ENCODE data around the gene SNX33. TPM values are rescaled to one million over a fixed set of nuclear protein-coding genes. Genes with fewer than 3 reads are reported as not detected.
A peak's percentile ranks its signal among the peaks of the same experiment; 100 is the strongest.

Gene SNX33
- total and polyA plus RNA-seq, 2 of the 13 experiments (the other 11 are each of a cell fraction or from before 2014, with no cell fraction given): 11.0 to 11.6 TPM

DNA sequence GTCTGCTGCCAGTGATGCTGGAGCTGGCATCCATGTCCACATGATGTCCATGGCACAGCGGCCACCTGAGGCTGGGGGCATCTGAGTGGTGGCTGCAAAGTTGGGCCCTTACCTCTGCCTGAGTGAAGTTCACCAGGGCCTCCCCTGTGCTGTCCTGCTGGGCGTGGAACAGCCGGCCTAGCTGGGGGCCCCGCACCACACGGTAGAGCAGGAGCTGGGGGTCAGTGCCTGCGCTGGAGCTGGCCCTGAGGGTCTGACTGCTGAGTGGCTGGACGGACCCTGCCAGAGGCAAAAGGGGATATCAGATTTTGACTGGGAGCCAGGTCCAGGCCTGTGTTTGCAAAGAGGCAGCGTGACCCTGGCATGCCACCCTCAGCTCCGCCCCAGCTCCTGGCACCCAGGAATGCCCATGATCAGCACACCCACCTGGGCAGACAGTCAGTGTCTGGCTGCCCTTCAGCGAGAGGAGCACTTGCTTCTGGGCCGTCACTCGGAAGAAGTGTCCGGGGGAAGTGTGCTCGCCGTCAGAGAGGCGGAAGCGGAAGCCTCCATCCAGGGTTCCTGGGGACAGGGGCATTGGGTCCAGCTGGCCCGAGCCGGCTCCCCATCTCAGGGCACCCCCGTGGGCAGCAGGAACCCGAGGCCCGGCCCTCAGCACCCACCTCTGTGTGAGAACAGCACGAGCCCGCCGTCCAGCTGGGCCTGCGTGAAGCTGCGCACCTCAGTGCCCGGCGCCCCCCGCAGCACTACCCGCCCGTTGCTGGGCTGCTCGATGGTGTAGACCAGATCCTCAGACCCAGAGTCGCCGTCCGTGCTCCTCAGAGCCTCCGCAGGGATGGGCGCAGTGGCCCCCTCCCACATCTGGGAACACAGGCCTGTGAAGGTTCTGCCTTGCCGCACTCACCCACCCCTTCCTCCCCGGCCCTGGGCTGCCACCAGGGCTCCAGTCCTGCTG is 34.7 kb downstream of the SNX33 start:
- WGBS (ENCODE audit: low lambda C conversion rate): 77% methylated on average over 18 of the region's 40 CpGs
- no peaks in the 10 kb centered on the region for H4K20me1 ChIP-seq (ENCODE audit: insufficient read depth, low read length)
- no peak overlapping the region for H3K4me2 ChIP-seq (ENCODE audit: low read depth, low read length)
- ChIA-PET POLR2A (interaction anchor here (1.4 kb wide), 2 partner anchors 35 to 43 kb away, joined by 4 to 5 read pairs; partner anchors contain the start of genes IMP3 and SNX33), CTCF (ENCODE audit: low intra/inter-chr PET ratio, low total read pairs) (interaction anchor here (1.5 kb wide), 2 partner anchors 42 to 44 kb away, joined by 6 to 11 read pairs; partner anchors contain the start of gene IMP3)
- peaks cover 2 to 33% of the 10 kb centered on the region in 2 experiments for H3K27me3 ChIP-seq (ENCODE audit: control insufficient read depth in 1 of 2, insufficient read depth in 2 of 2, low read length in 2 of 2)
- in situ Hi-C loops (cut with HindIII; ENCODE audit: extremely low pct_ligation_motif_present, low pct_unique_long_range_greater_than_20kb) (loop anchor here (5.0 to 10.0 kb wide), 2 partner anchors 35 to 122 kb away; partner anchors contain the start of gene SNX33), intact Hi-C loops (cut with micrococcal nuclease; ENCODE audit: unreplicated experiment) (loop anchor here (1.0 to 10.0 kb wide), 3 partner anchors 34 to 318 kb away; partner anchors contain the start of gene MAN2C1)
- H3K79me2 ChIP-seq (ENCODE audit: insufficient read depth, low read length): no peaks in the 10 kb centered on the region
- no peak overlapping the region for H3K4me3 ChIP-seq (replicated peaks in 1 of 3; ENCODE audit: insufficient read depth in 1 of 3, low read depth in 2 of 3, low read length in 3 of 3)
- no peaks in the 10 kb centered on the region for H3K36me3 ChIP-seq (replicated peaks in 1 of 2; ENCODE audit: control insufficient read depth in 1 of 2, insufficient read depth in 2 of 2, low read length in 2 of 2)
- FAIRE-seq (no peak), DNase-seq (ENCODE audit: low spot score) (no peak), ATAC-seq (no peak)
- H3K27ac ChIP-seq (ENCODE audit: extremely low read length, insufficient read depth, low read length): no peak overlapping the region
- BruUV-seq (replicated peaks): no TSS peak
- TF ChIP-seq ZNF850 (CRISPR knock-in tag; conservative IDR thresholded peaks at IDR 0.05) (no peak), FOXO1 (CRISPR knock-in tag; IDR thresholded peaks at IDR 0.05) (no peak), RFX3 (CRISPR knock-in tag; IDR thresholded peaks at IDR 0.05) (no peak), HNRNPL (IDR thresholded peaks at IDR 0.05; ENCODE audit: low read depth, low read length) (peak; percentile 49; the same call in 1 of the 2 replicates)
- TF ChIP-seq, protein P1, sequence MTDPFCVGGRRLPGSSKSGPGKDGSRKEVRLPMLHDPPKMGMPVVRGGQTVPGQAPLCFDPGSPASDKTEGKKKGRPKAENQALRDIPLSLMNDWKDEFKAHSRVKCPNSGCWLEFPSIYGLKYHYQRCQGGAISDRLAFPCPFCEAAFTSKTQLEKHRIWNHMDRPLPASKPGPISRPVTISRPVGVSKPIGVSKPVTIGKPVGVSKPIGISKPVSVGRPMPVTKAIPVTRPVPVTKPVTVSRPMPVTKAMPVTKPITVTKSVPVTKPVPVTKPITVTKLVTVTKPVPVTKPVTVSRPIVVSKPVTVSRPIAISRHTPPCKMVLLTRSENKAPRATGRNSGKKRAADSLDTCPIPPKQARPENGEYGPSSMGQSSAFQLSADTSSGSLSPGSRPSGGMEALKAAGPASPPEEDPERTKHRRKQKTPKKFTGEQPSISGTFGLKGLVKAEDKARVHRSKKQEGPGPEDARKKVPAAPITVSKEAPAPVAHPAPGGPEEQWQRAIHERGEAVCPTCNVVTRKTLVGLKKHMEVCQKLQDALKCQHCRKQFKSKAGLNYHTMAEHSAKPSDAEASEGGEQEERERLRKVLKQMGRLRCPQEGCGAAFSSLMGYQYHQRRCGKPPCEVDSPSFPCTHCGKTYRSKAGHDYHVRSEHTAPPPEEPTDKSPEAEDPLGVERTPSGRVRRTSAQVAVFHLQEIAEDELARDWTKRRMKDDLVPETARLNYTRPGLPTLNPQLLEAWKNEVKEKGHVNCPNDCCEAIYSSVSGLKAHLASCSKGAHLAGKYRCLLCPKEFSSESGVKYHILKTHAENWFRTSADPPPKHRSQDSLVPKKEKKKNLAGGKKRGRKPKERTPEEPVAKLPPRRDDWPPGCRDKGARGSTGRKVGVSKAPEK (CRISPR knock-in tag; IDR thresholded peaks at IDR 0.05; ENCODE audit: borderline replicate concordance): no peak
- no peaks in the 10 kb centered on the region for H3K9me3 ChIP-seq (ENCODE audit: low read length)
- H2AFZ ChIP-seq (ENCODE audit: low read length): no peak overlapping the region
- H3K4me1 ChIP-seq (ENCODE audit: insufficient read depth, low read length): peaks cover 47% of the 10 kb centered on the region
- H3K9ac ChIP-seq (ENCODE audit: insufficient read depth, low read depth, low read length): no peak overlapping the region
